Suprapubic skin (tissue), 4 donors: ENCODE measurements around the gene LSM3.

ENCODE experiments used
- EP300 ChIP-seq: sonication (generic); formaldehyde crosslinking; IDR thresholded peaks from one replicate; pipeline ENCODE4 v1.6.1; 2017; ENCODE audit warnings: antibody characterized with exemption
- POLR2A ChIP-seq, 2 donors: fragments of 450-650 bp; IDR thresholded peaks; one replicate each; pipeline ENCODE4 v1.6.1; 2017; ENCODE audit warnings: antibody characterized with exemption in 2 of 2, mild to moderate bottlenecking in 2 of 2, moderate library complexity in 2 of 2
- POLR2AphosphoS5 ChIP-seq, 3 donors: sonication (generic); formaldehyde crosslinking; IDR thresholded peaks; one replicate each; pipeline ENCODE4 v1.6.1; 2017; ENCODE audit warnings: antibody characterized with exemption in 3 of 3
- TF ChIP-seq, protein P1 (sequence below), 2 donors: fragments of 200-600 bp in 1 of 2; fragments of 450-650 bp in 1 of 2; sonication (generic) in 1 of 2; IDR thresholded peaks; one replicate each; pipeline ENCODE4 v1.5.1; 2016 to 2019; ENCODE audit warnings: antibody characterized with exemption in 2 of 2, mild to moderate bottlenecking in 1 of 2, moderate library complexity in 1 of 2

DNA sequence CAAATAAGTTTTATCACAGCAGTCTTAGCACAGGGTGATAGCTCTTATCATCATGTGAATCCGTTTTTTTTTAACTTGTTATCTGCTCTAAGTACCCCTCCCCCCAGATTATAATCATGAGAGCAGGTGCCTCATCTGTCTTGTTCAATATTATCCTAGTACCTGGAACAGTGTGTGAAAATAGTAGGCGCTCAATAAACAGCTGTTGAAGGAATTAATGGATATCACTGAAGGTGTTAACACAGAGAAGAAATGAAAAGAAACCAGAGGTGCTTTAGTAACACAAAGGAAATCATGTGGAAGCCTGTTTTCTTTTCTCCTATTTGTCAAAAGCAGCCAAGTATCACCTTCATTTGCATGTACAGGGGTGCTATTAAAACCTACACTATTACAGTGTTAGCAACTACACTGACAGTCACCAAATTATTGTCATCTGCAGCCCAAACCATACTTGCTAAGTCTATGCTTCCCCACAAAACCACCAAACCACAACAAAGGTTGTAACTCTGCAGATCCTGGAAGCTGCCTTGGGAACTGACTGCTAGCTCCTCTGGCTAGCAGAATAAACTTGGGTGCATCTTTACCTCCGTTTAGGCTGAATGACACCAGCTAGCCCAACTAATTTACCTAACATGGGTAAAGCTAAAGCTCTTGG, 3.1 kb upstream of the LSM3 start:
- TF ChIP-seq, protein P1, sequence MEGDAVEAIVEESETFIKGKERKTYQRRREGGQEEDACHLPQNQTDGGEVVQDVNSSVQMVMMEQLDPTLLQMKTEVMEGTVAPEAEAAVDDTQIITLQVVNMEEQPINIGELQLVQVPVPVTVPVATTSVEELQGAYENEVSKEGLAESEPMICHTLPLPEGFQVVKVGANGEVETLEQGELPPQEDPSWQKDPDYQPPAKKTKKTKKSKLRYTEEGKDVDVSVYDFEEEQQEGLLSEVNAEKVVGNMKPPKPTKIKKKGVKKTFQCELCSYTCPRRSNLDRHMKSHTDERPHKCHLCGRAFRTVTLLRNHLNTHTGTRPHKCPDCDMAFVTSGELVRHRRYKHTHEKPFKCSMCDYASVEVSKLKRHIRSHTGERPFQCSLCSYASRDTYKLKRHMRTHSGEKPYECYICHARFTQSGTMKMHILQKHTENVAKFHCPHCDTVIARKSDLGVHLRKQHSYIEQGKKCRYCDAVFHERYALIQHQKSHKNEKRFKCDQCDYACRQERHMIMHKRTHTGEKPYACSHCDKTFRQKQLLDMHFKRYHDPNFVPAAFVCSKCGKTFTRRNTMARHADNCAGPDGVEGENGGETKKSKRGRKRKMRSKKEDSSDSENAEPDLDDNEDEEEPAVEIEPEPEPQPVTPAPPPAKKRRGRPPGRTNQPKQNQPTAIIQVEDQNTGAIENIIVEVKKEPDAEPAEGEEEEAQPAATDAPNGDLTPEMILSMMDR (IDR thresholded peaks at IDR 0.05): no peak
- TF ChIP-seq POLR2AphosphoS5 (IDR thresholded peaks at IDR 0.05) (no peak), POLR2A (IDR thresholded peaks at IDR 0.05) (no peak), EP300 (no peak)
